Brain microvascular endothelial cell (primary cell): ENCODE measurements around the gene SAFB.

Source experiments
- DNase-seq: peaks from one replicate; pipeline ENCODE4 v3.0.0-alpha.2; 2020
- H3K27ac ChIP-seq: fragments of 250-450 bp; sonication (Bioruptor Pico); 2 replicates; pipeline ENCODE4 v1.5.1; 2020; ENCODE audit warnings: mild to moderate bottlenecking, moderate library complexity
- H3K27me3 ChIP-seq: fragments of 250-450 bp; sonication (Bioruptor Pico); replicated peaks from 2 replicates; pipeline ENCODE4 v1.5.1; 2020; ENCODE audit warnings: mild to moderate bottlenecking
- H3K36me3 ChIP-seq: fragments of 250-450 bp; sonication (Bioruptor Pico); replicated peaks from 2 replicates; pipeline ENCODE4 v1.5.1; 2020; ENCODE audit warnings: mild to moderate bottlenecking
- H3K4me3 ChIP-seq: 2 replicates; pipeline ENCODE4 v1.5.1; 2011; ENCODE audit warnings: low read depth, mild to moderate bottlenecking, control low read depth, low read length, moderate library complexity
- CTCF ChIP-seq: IDR thresholded peaks from 2 replicates; pipeline ENCODE4 v1.5.1; 2011; ENCODE audit warnings: low read depth, mild to moderate bottlenecking, moderate library complexity, low read length, control low read depth, inconsistent platforms; ENCODE audit errors: missing control alignments
- in situ Hi-C: cut with HindIII; loops from 2 replicates; pipeline ENCODE4 v1.10.0; 2017; ENCODE audit warnings: low sequenced_read_pairs, low pct_ligation_motif_present

Gene SAFB

GRCh38 chr19:5642204-5642603 is 19.3 kb downstream of the SAFB start:
- H3K27ac ChIP-seq = no peak overlapping the region
- no peaks in the 10 kb centered on the region for H3K27me3 ChIP-seq
- DNase-seq = no peak
- no peak for TF ChIP-seq CTCF
- in situ Hi-C loops = no loop called here
- H3K36me3 ChIP-seq = peaks cover 50% of the 10 kb centered on the region
- H3K4me3 ChIP-seq = no peak overlapping the region

- H3K27ac ChIP-seq = no peak overlapping the region
- TF ChIP-seq CTCF = no peak
- DNase-seq = no peak
- H3K4me3 ChIP-seq = no peak overlapping the region
- in situ Hi-C loops = no loop called here
- H3K27me3 ChIP-seq = no peaks in the 10 kb centered on the region
- H3K36me3 ChIP-seq = peaks cover 58% of the 10 kb centered on the region
Observed at GRCh38 chr19:5643060-5643459, 20.2 kb downstream of the SAFB start.

GRCh38 chr19:5644037-5644436 is 21.2 kb downstream of the SAFB start:
- no peak for DNase-seq
- Histone ChIP-seq H3K27ac (no peak overlapping the region), H3K36me3 (peaks cover 64% of the 10 kb centered on the region), H3K4me3 (no peak overlapping the region), H3K27me3 (no peaks in the 10 kb centered on the region)
- in situ Hi-C loops = no loop called here
- no peak for TF ChIP-seq CTCF

GRCh38 chr19:5645409-5645808 is 22.5 kb downstream of the SAFB start:
- no peak for TF ChIP-seq CTCF
- no peak overlapping the region for H3K4me3 ChIP-seq
- H3K36me3 ChIP-seq = peaks cover 73% of the 10 kb centered on the region
- no peaks in the 10 kb centered on the region for H3K27me3 ChIP-seq
- in situ Hi-C loops = no loop called here
- no peak overlapping the region for H3K27ac ChIP-seq
- no peak for DNase-seq

- in situ Hi-C loops = no loop called here
- H3K36me3 ChIP-seq = peaks cover 81% of the 10 kb centered on the region
- no peak for TF ChIP-seq CTCF
Observed at GRCh38 chr19:5646703-5647102, 23.8 kb downstream of the SAFB start.

GRCh38 chr19:5648464-5648863 is 25.6 kb downstream of the SAFB start:
- no peak for TF ChIP-seq CTCF
- H3K4me3 ChIP-seq = no peak overlapping the region
- in situ Hi-C loops = no loop called here
- DNase-seq = no peak
- no peaks in the 10 kb centered on the region for H3K27me3 ChIP-seq
- H3K27ac ChIP-seq = no peak overlapping the region
- peaks cover 83% of the 10 kb centered on the region for H3K36me3 ChIP-seq

More at GRCh38 chr19:5646703-5647102, 23.8 kb downstream of the SAFB start:
- H3K27ac ChIP-seq = no peak overlapping the region
- no peak for DNase-seq
- H3K4me3 ChIP-seq = no peak overlapping the region
- H3K27me3 ChIP-seq = no peaks in the 10 kb centered on the region
